WTC11 (cell line): ENCODE results near the gene CD226. TPM values are rescaled to one million over a fixed set of nuclear protein-coding genes. Genes with fewer than 3 reads are reported as not detected.

Experiments used
- ATAC-seq: fragments of 200-7000 bp; cut with Tn5 transposase; 2 replicates; pipeline ENCODE4 v1.10.0; 2021; ENCODE audit warnings: mild to moderate bottlenecking, moderate library complexity
- CTCF ChIA-PET: fragments of 300-600 bp; sonication (Branson Sonifier 250); formaldehyde crosslinking; loops from one replicate; lab custom pipeline; 2021; ENCODE audit warnings: antibody characterized with exemption; lab: Charles Lee
- POLR2A ChIA-PET: fragments of 350-600 bp; sonication (Branson Sonifier 250); formaldehyde crosslinking; loops from one replicate; lab custom pipeline; 2021; ENCODE audit warnings: antibody characterized with exemption; lab: Charles Lee
- DNase-seq: peaks from one replicate; pipeline ENCODE4 v3.0.0; 2021; ENCODE audit warnings: low spot score
- H3K27ac Mint-ChIP-seq: 2 replicates; pipeline ENCODE4 v1.8.0; 2021; ENCODE audit warnings: mixed read lengths
- H3K27me3 Mint-ChIP-seq: 2 replicates; pipeline ENCODE4 v1.8.0; 2021; ENCODE audit warnings: low read depth, mild to moderate bottlenecking, moderate library complexity, mixed read lengths
- H3K36me3 Mint-ChIP-seq: 2 replicates; pipeline ENCODE4 v1.8.0; 2021; ENCODE audit warnings: mixed read lengths
- H3K4me1 Mint-ChIP-seq: 2 replicates; pipeline ENCODE4 v1.8.0; 2022; ENCODE audit warnings: mixed read lengths
- H3K4me3 Mint-ChIP-seq: 2 replicates; pipeline ENCODE4 v1.8.0; 2021; ENCODE audit warnings: mild to moderate bottlenecking, moderate library complexity, mixed read lengths
- H3K9me3 Mint-ChIP-seq: 2 replicates; pipeline ENCODE4 v1.8.0; 2021; ENCODE audit warnings: mixed read lengths
- AR ChIP-seq: fragments of 250-450 bp; sonication (Bioruptor Pico); IDR thresholded peaks from 2 replicates; pipeline ENCODE4 v1.9.0; 2021; ENCODE audit warnings: mild to moderate bottlenecking
- E2F5 ChIP-seq: sonication (generic); formaldehyde crosslinking; IDR thresholded peaks from 2 replicates; pipeline ENCODE4 v1.8.1; 2022; ENCODE audit warnings: mild to moderate bottlenecking, moderate library complexity, missing genetic modification reagents
- ESRRA ChIP-seq: sonication (generic); formaldehyde crosslinking; IDR thresholded peaks from 2 replicates; pipeline ENCODE4 v1.8.1; 2022; ENCODE audit warnings: mild to moderate bottlenecking, missing genetic modification reagents, borderline replicate concordance
- GTF2I ChIP-seq: fragments of 250-450 bp; sonication (Bioruptor Pico); conservative IDR thresholded peaks from 2 replicates; pipeline ENCODE4 v1.4.0; 2021; ENCODE audit warnings: mild to moderate bottlenecking
- JUN ChIP-seq: sonication (generic); formaldehyde crosslinking; IDR thresholded peaks from 2 replicates; pipeline ENCODE4 v1.8.0; 2023; ENCODE audit warnings: mild to moderate bottlenecking, missing genetic modification reagents
- NFE2L1 ChIP-seq: sonication (generic); formaldehyde crosslinking; IDR thresholded peaks from 2 replicates; pipeline ENCODE4 v1.8.1; 2023; ENCODE audit warnings: missing genetic modification reagents
- OVOL2 ChIP-seq: fragments of 250-450 bp; sonication (Bioruptor Pico); IDR thresholded peaks from 2 replicates; pipeline ENCODE4 v1.9.0; 2021; ENCODE audit warnings: mild to moderate bottlenecking, borderline replicate concordance
- RORB ChIP-seq: fragments of 250-450 bp; sonication (Bioruptor Pico); IDR thresholded peaks from 2 replicates; pipeline ENCODE4 v1.9.0; 2021; ENCODE audit warnings: mild to moderate bottlenecking
- TCF7 ChIP-seq: sonication (generic); formaldehyde crosslinking; IDR thresholded peaks from 2 replicates; pipeline ENCODE4 v1.8.0; 2022; ENCODE audit warnings: mild to moderate bottlenecking, low read depth, missing genetic modification reagents, moderate library complexity
- TP53 ChIP-seq: sonication (generic); formaldehyde crosslinking; IDR thresholded peaks from 2 replicates; pipeline ENCODE4 v1.8.1; 2023; ENCODE audit warnings: mild to moderate bottlenecking, missing genetic modification reagents
- USF2 ChIP-seq: sonication (generic); formaldehyde crosslinking; IDR thresholded peaks from 2 replicates; pipeline ENCODE4 v1.8.1; 2023; ENCODE audit warnings: mild to moderate bottlenecking, missing genetic modification reagents, moderate library complexity
- ZNF121 ChIP-seq: sonication (generic); formaldehyde crosslinking; IDR thresholded peaks from 2 replicates; pipeline ENCODE4 v1.8.0; 2023; ENCODE audit warnings: missing genetic modification reagents
- ZNF138 ChIP-seq: sonication (generic); formaldehyde crosslinking; conservative IDR thresholded peaks from 2 replicates; pipeline ENCODE4 v1.8.1; 2022; ENCODE audit warnings: mild to moderate bottlenecking, moderate library complexity, missing genetic modification reagents
- ZNF219 ChIP-seq: sonication (generic); formaldehyde crosslinking; IDR thresholded peaks from 2 replicates; pipeline ENCODE4 v1.8.0; 2023; ENCODE audit warnings: missing genetic modification reagents, mild to moderate bottlenecking, borderline replicate concordance
- ZNF396 ChIP-seq: fragments of 250-450 bp; sonication (Bioruptor Pico); IDR thresholded peaks from 2 replicates; pipeline ENCODE4 v1.8.0; 2021; ENCODE audit warnings: mild to moderate bottlenecking, moderate library complexity, borderline replicate concordance
- ZNF423 ChIP-seq: fragments of 250-450 bp; sonication (Bioruptor Pico); IDR thresholded peaks from 2 replicates; pipeline ENCODE4 v2.1.2; 2022; ENCODE audit warnings: mild to moderate bottlenecking, moderate library complexity
- ZNF671 ChIP-seq: fragments of 250-450 bp; sonication (Bioruptor Pico); IDR thresholded peaks from 2 replicates; pipeline ENCODE4 v1.8.0; 2021; ENCODE audit warnings: mild to moderate bottlenecking
- total RNA-seq: library from RNA; stranded (reverse); gene quantifications from 3 replicates; pipeline ENCODE4 v1.2.3, GENCODE V29; 2021
- TF ChIP-seq, protein P1 (sequence below): sonication (generic); formaldehyde crosslinking; IDR thresholded peaks from 2 replicates; pipeline ENCODE4 v1.8.0; 2023; ENCODE audit warnings: missing genetic modification reagents, mild to moderate bottlenecking, borderline replicate concordance
- TF ChIP-seq, protein P2 (sequence below): sonication (generic); formaldehyde crosslinking; IDR thresholded peaks from 2 replicates; pipeline ENCODE4 v1.8.0; 2022; ENCODE audit warnings: mild to moderate bottlenecking, missing genetic modification reagents
- TF ChIP-seq, protein P3 (sequence below): sonication (generic); formaldehyde crosslinking; IDR thresholded peaks from 2 replicates; pipeline ENCODE4 v1.8.0; 2022; ENCODE audit warnings: mild to moderate bottlenecking, missing genetic modification reagents

CD226 gene
- total RNA-seq, 1 experiment from 2014 or later: 0.24 TPM

GRCh38 chr18:69845593-69846506 lies 101.8 kb downstream of the CD226 start (continued):
- TF ChIP-seq, protein P1, sequence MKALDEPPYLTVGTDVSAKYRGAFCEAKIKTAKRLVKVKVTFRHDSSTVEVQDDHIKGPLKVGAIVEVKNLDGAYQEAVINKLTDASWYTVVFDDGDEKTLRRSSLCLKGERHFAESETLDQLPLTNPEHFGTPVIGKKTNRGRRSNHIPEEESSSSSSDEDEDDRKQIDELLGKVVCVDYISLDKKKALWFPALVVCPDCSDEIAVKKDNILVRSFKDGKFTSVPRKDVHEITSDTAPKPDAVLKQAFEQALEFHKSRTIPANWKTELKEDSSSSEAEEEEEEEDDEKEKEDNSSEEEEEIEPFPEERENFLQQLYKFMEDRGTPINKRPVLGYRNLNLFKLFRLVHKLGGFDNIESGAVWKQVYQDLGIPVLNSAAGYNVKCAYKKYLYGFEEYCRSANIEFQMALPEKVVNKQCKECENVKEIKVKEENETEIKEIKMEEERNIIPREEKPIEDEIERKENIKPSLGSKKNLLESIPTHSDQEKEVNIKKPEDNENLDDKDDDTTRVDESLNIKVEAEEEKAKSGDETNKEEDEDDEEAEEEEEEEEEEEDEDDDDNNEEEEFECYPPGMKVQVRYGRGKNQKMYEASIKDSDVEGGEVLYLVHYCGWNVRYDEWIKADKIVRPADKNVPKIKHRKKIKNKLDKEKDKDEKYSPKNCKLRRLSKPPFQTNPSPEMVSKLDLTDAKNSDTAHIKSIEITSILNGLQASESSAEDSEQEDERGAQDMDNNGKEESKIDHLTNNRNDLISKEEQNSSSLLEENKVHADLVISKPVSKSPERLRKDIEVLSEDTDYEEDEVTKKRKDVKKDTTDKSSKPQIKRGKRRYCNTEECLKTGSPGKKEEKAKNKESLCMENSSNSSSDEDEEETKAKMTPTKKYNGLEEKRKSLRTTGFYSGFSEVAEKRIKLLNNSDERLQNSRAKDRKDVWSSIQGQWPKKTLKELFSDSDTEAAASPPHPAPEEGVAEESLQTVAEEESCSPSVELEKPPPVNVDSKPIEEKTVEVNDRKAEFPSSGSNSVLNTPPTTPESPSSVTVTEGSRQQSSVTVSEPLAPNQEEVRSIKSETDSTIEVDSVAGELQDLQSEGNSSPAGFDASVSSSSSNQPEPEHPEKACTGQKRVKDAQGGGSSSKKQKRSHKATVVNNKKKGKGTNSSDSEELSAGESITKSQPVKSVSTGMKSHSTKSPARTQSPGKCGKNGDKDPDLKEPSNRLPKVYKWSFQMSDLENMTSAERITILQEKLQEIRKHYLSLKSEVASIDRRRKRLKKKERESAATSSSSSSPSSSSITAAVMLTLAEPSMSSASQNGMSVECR: no peak
- no peak for TF ChIP-seq USF2 (CRISPR knock-in tag)

DNA sequence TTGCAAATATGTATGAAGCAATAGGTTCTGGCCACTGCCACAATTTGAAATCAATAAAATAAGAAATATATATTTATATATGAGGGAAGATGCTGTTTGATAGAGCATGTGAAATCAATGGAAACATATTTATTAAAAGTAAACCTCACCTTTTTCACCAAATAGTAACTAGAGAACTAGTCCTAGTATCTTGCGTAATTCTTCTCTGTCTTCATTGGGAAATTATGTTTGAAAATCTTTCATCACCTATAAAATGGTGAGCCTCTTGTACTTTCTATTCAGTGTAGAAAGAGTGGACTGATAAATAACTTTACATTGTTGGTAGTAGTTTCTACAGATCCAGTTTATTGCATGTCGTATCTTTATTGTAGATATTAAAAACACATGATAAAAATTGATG lies 103.0 kb downstream of the CD226 start:
- Mint-ChIP-seq H3K27me3 (no peaks in the 10 kb centered on the region), H3K27ac (no peak overlapping the region), H3K9me3 (0 out of 2 replicates have a peak, but pooled peaks cover 3% of the 10 kb centered on the region), H3K36me3 (no peaks in the 10 kb centered on the region), H3K4me1 (peaks cover 12% of the 10 kb centered on the region), H3K4me3 (no peak overlapping the region)
- CTCF ChIA-PET: no interaction called here
- POLR2A ChIA-PET: no interaction called here
- ATAC-seq: no peak
- TF ChIP-seq RORB (no peak), OVOL2 (CRISPR knock-in tag) (no peak), ZNF219 (CRISPR knock-in tag) (no peak), TCF7 (CRISPR knock-in tag) (no peak), ZNF121 (no peak), JUN (CRISPR knock-in tag) (no peak), ZNF138 (CRISPR knock-in tag) (no peak), NFE2L1 (no peak), ESRRA (CRISPR knock-in tag) (no peak), ZNF423 (CRISPR knock-in tag) (no peak), ZNF671 (CRISPR knock-in tag) (no peak), AR (no peak), TP53 (CRISPR knock-in tag) (no peak), USF2 (CRISPR knock-in tag) (no peak), ZNF396 (CRISPR knock-in tag) (no peak), E2F5 (CRISPR knock-in tag) (no peak), GTF2I (CRISPR knock-in tag) (no peak)
- TF ChIP-seq, protein P2, sequence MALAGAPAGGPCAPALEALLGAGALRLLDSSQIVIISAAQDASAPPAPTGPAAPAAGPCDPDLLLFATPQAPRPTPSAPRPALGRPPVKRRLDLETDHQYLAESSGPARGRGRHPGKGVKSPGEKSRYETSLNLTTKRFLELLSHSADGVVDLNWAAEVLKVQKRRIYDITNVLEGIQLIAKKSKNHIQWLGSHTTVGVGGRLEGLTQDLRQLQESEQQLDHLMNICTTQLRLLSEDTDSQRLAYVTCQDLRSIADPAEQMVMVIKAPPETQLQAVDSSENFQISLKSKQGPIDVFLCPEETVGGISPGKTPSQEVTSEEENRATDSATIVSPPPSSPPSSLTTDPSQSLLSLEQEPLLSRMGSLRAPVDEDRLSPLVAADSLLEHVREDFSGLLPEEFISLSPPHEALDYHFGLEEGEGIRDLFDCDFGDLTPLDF (CRISPR knock-in tag): no peak
- TF ChIP-seq, protein P3, sequence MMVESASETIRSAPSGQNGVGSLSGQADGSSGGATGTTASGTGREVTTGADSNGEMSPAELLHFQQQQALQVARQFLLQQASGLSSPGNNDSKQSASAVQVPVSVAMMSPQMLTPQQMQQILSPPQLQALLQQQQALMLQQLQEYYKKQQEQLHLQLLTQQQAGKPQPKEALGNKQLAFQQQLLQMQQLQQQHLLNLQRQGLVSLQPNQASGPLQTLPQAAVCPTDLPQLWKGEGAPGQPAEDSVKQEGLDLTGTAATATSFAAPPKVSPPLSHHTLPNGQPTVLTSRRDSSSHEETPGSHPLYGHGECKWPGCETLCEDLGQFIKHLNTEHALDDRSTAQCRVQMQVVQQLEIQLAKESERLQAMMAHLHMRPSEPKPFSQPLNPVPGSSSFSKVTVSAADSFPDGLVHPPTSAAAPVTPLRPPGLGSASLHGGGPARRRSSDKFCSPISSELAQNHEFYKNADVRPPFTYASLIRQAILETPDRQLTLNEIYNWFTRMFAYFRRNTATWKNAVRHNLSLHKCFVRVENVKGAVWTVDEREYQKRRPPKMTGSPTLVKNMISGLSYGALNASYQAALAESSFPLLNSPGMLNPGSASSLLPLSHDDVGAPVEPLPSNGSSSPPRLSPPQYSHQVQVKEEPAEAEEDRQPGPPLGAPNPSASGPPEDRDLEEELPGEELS (CRISPR knock-in tag): no peak
- no peak for DNase-seq
